HG03103 (cell line): ENCODE data around the gene GJC2.

Experiments used
- ATAC-seq: cut with Tn5 transposase; IDR thresholded peaks from one replicate; pipeline ENCODE4 v1.9.1; 2021; ENCODE audit warnings: low read depth; ENCODE audit not compliant: unreplicated experiment

The GJC2 gene

GRCh38 chr1:228156515-228156881, 6.8 kb downstream of the GJC2 start:
- no peak for ATAC-seq

GRCh38 chr1:228156941-228157728, 7.4 kb downstream of the GJC2 start:
- ATAC-seq = no peak

GRCh38 chr1:228157729-228158126, 8.0 kb downstream of the GJC2 start:
- ATAC-seq = no peak

- no peak for ATAC-seq
Measured at GRCh38 chr1:228158151-228159007, 8.6 kb downstream of the GJC2 start.

GRCh38 chr1:228159008-228159665, 9.4 kb downstream of the GJC2 start:
- no peak for ATAC-seq

- ATAC-seq = no peak
Measured at GRCh38 chr1:228160201-228160761, 10.6 kb downstream of the GJC2 start.

GRCh38 chr1:228161362-228161761, 11.6 kb downstream of the GJC2 start:
- no peak for ATAC-seq

GRCh38 chr1:228161866-228162265, 12.1 kb downstream of the GJC2 start:
- ATAC-seq = no peak

- no peak for ATAC-seq
Measured at GRCh38 chr1:228162286-228163006, 12.7 kb downstream of the GJC2 start.

GRCh38 chr1:228163007-228163753, 13.4 kb downstream of the GJC2 start:
- ATAC-seq = no peak

GRCh38 chr1:228163776-228164519, 14.2 kb downstream of the GJC2 start:
- ATAC-seq = no peak

- peak; percentile 0 for ATAC-seq
Measured at GRCh38 chr1:228164561-228165371, 15.0 kb downstream of the GJC2 start.

- ATAC-seq = peak; percentile 70
Measured at GRCh38 chr1:228165372-228166169, 15.8 kb downstream of the GJC2 start, which contains the start of gene IBA57. IBA57 (plus strand) TSS chr1:228165804; CDS start chr1:228165817, 13 bp downstream.

GRCh38 chr1:228166170-228166936, 16.6 kb downstream of the GJC2 start:
- peak; percentile 7 for ATAC-seq

- no peak for ATAC-seq
Measured at GRCh38 chr1:228168563-228169270, 19.0 kb downstream of the GJC2 start.

- no peak for ATAC-seq
Measured at GRCh38 chr1:228169345-228169744, 19.6 kb downstream of the GJC2 start.
